ENCODE results near the gene MAGEF1.
"Not testable (repeated sequence)": the region's sequence is repeated elsewhere in the genome, so short reads cannot be mapped to it uniquely, and the experiment has no call there.

The MAGEF1 gene

GRCh38 chr3:184733971-184734608 is 22.2 kb upstream of the MAGEF1 start:
- Histone ChIP-seq H3K36me3 (ENCODE audit: insufficient read depth, low read length) (no peaks in the 10 kb centered on the region), H3K4me3 (ENCODE audit: low read depth, low read length) (no peak overlapping the region), H2AFZ (ENCODE audit: low read length, unreplicated experiment) (no peak overlapping the region), H3K27me3 (ENCODE audit: insufficient read depth, low read length) (peaks cover 6% of the 10 kb centered on the region; the same call in 1 of the 2 replicates), H3K79me2 (ENCODE audit: control insufficient read depth, insufficient read depth, low read length, unreplicated experiment) (no peaks in the 10 kb centered on the region), H3K4me1 (ENCODE audit: control insufficient read depth, insufficient read depth, low read length, unreplicated experiment) (peaks cover 13% of the 10 kb centered on the region), H3K27ac (ENCODE audit: low read depth, low read length) (no peak overlapping the region)

- H3K27me3 ChIP-seq (ENCODE audit: insufficient read depth, low read length), result peaks cover 6% of the 10 kb centered on the region; the same call in 1 of the 2 replicates
- H3K27ac ChIP-seq (ENCODE audit: low read depth, low read length), result no peak overlapping the region
- H3K36me3 ChIP-seq (ENCODE audit: insufficient read depth, low read length), result no peaks in the 10 kb centered on the region
- H3K4me1 ChIP-seq (ENCODE audit: control insufficient read depth, insufficient read depth, low read length, unreplicated experiment), result peaks cover 9% of the 10 kb centered on the region
- no peaks in the 10 kb centered on the region for H3K79me2 ChIP-seq (ENCODE audit: control insufficient read depth, insufficient read depth, low read length, unreplicated experiment)
- no peak overlapping the region for H3K4me3 ChIP-seq (ENCODE audit: low read depth, low read length)
- no peak overlapping the region for H2AFZ ChIP-seq (ENCODE audit: low read length, unreplicated experiment)
These were observed 21.3 kb upstream of the MAGEF1 start for GRCh38 chr3:184733181-184733580.

GRCh38 chr3:184731786-184732537 is 20.1 kb upstream of the MAGEF1 start:
- H3K4me3 ChIP-seq (ENCODE audit: low read depth, low read length), result no peak overlapping the region
- no peaks in the 10 kb centered on the region for H3K36me3 ChIP-seq (ENCODE audit: insufficient read depth, low read length)
- H3K27me3 ChIP-seq (ENCODE audit: insufficient read depth, low read length), result peaks cover 6% of the 10 kb centered on the region; the same call in 1 of the 2 replicates
- H3K79me2 ChIP-seq (ENCODE audit: control insufficient read depth, insufficient read depth, low read length, unreplicated experiment), result no peaks in the 10 kb centered on the region
- no peak overlapping the region for H2AFZ ChIP-seq (ENCODE audit: low read length, unreplicated experiment)
- no peak overlapping the region for H3K27ac ChIP-seq (ENCODE audit: low read depth, low read length)
- H3K4me1 ChIP-seq (ENCODE audit: control insufficient read depth, insufficient read depth, low read length, unreplicated experiment), result no peaks in the 10 kb centered on the region

- no peak overlapping the region for H3K27ac ChIP-seq (ENCODE audit: low read depth, low read length)
- no peak overlapping the region for H3K4me3 ChIP-seq (ENCODE audit: low read depth, low read length)
- H2AFZ ChIP-seq (ENCODE audit: low read length, unreplicated experiment), result no peak overlapping the region
- peaks cover 6% of the 10 kb centered on the region; the same call in 1 of the 2 replicates for H3K27me3 ChIP-seq (ENCODE audit: insufficient read depth, low read length)
- no peaks in the 10 kb centered on the region for H3K36me3 ChIP-seq (ENCODE audit: insufficient read depth, low read length)
- no peaks in the 10 kb centered on the region for H3K4me1 ChIP-seq (ENCODE audit: control insufficient read depth, insufficient read depth, low read length, unreplicated experiment)
- no peaks in the 10 kb centered on the region for H3K79me2 ChIP-seq (ENCODE audit: control insufficient read depth, insufficient read depth, low read length, unreplicated experiment)
These were observed 19.1 kb upstream of the MAGEF1 start for GRCh38 chr3:184730924-184731323.

GRCh38 chr3:184729154-184729553 is 17.3 kb upstream of the MAGEF1 start:
- H3K27me3 ChIP-seq (ENCODE audit: insufficient read depth, low read length); H3K36me3 ChIP-seq (ENCODE audit: insufficient read depth, low read length); H2AFZ ChIP-seq (ENCODE audit: low read length, unreplicated experiment); H3K4me3 ChIP-seq (ENCODE audit: low read depth, low read length); H3K27ac ChIP-seq (ENCODE audit: low read depth, low read length); H3K4me1 ChIP-seq (ENCODE audit: control insufficient read depth, insufficient read depth, low read length, unreplicated experiment); H3K79me2 ChIP-seq (ENCODE audit: control insufficient read depth, insufficient read depth, low read length, unreplicated experiment): not testable (repeated sequence)

GRCh38 chr3:184728010-184728527 is 16.2 kb upstream of the MAGEF1 start:
- no peaks in the 10 kb centered on the region for H3K36me3 ChIP-seq (ENCODE audit: insufficient read depth, low read length)
- H3K79me2 ChIP-seq (ENCODE audit: control insufficient read depth, insufficient read depth, low read length, unreplicated experiment), result no peaks in the 10 kb centered on the region
- peaks cover 6% of the 10 kb centered on the region; the same call in 1 of the 2 replicates for H3K27me3 ChIP-seq (ENCODE audit: insufficient read depth, low read length)
- no peak overlapping the region for H3K4me3 ChIP-seq (ENCODE audit: low read depth, low read length)
- no peak overlapping the region for H2AFZ ChIP-seq (ENCODE audit: low read length, unreplicated experiment)
- no peaks in the 10 kb centered on the region for H3K4me1 ChIP-seq (ENCODE audit: control insufficient read depth, insufficient read depth, low read length, unreplicated experiment)
- H3K27ac ChIP-seq (ENCODE audit: low read depth, low read length), result no peak overlapping the region

- no peak overlapping the region for H2AFZ ChIP-seq (ENCODE audit: low read length, unreplicated experiment)
- no peaks in the 10 kb centered on the region for H3K4me1 ChIP-seq (ENCODE audit: control insufficient read depth, insufficient read depth, low read length, unreplicated experiment)
- no peak overlapping the region for H3K4me3 ChIP-seq (ENCODE audit: low read depth, low read length)
- peaks cover 3% of the 10 kb centered on the region; the same call in 1 of the 2 replicates for H3K27me3 ChIP-seq (ENCODE audit: insufficient read depth, low read length)
- H3K27ac ChIP-seq (ENCODE audit: low read depth, low read length), result no peak overlapping the region
- H3K79me2 ChIP-seq (ENCODE audit: control insufficient read depth, insufficient read depth, low read length, unreplicated experiment), result no peaks in the 10 kb centered on the region
- no peaks in the 10 kb centered on the region for H3K36me3 ChIP-seq (ENCODE audit: insufficient read depth, low read length)
These were observed 15.6 kb upstream of the MAGEF1 start for GRCh38 chr3:184727357-184728009.

- Histone ChIP-seq H3K79me2 (ENCODE audit: control insufficient read depth, insufficient read depth, low read length, unreplicated experiment) (no peaks in the 10 kb centered on the region), H2AFZ (ENCODE audit: low read length, unreplicated experiment) (no peak overlapping the region), H3K27me3 (ENCODE audit: insufficient read depth, low read length) (peaks cover 3% of the 10 kb centered on the region; the same call in 1 of the 2 replicates), H3K4me3 (ENCODE audit: low read depth, low read length) (no peak overlapping the region), H3K27ac (ENCODE audit: low read depth, low read length) (no peak overlapping the region), H3K4me1 (ENCODE audit: control insufficient read depth, insufficient read depth, low read length, unreplicated experiment) (no peaks in the 10 kb centered on the region), H3K36me3 (ENCODE audit: insufficient read depth, low read length) (no peaks in the 10 kb centered on the region)
These were observed 14.6 kb upstream of the MAGEF1 start for GRCh38 chr3:184726497-184726896.

GRCh38 chr3:184725176-184725719 is 13.4 kb upstream of the MAGEF1 start:
- Histone ChIP-seq H3K79me2 (ENCODE audit: control insufficient read depth, insufficient read depth, low read length, unreplicated experiment) (no peaks in the 10 kb centered on the region), H2AFZ (ENCODE audit: low read length, unreplicated experiment) (no peak overlapping the region), H3K36me3 (ENCODE audit: insufficient read depth, low read length) (no peaks in the 10 kb centered on the region), H3K27me3 (ENCODE audit: insufficient read depth, low read length) (no peaks in the 10 kb centered on the region), H3K4me3 (ENCODE audit: low read depth, low read length) (no peak overlapping the region), H3K4me1 (ENCODE audit: control insufficient read depth, insufficient read depth, low read length, unreplicated experiment) (no peaks in the 10 kb centered on the region), H3K27ac (ENCODE audit: low read depth, low read length) (no peak overlapping the region)

GRCh38 chr3:184724699-184725098 is 12.8 kb upstream of the MAGEF1 start:
- Histone ChIP-seq H3K4me1 (ENCODE audit: control insufficient read depth, insufficient read depth, low read length, unreplicated experiment) (no peaks in the 10 kb centered on the region), H2AFZ (ENCODE audit: low read length, unreplicated experiment) (no peak overlapping the region), H3K36me3 (ENCODE audit: insufficient read depth, low read length) (no peaks in the 10 kb centered on the region), H3K27ac (ENCODE audit: low read depth, low read length) (no peak overlapping the region), H3K27me3 (ENCODE audit: insufficient read depth, low read length) (no peaks in the 10 kb centered on the region), H3K4me3 (ENCODE audit: low read depth, low read length) (no peak overlapping the region), H3K79me2 (ENCODE audit: control insufficient read depth, insufficient read depth, low read length, unreplicated experiment) (no peaks in the 10 kb centered on the region)
